HG02798 (cell line): ENCODE measurements around the gene ADGRG4.

Experiments
- ATAC-seq: cut with Tn5 transposase; IDR thresholded peaks from one replicate; pipeline ENCODE4 v1.9.1; 2021; ENCODE audit warnings: mild to moderate bottlenecking; ENCODE audit not compliant: unreplicated experiment, poor library complexity

Gene ADGRG4

DNA sequence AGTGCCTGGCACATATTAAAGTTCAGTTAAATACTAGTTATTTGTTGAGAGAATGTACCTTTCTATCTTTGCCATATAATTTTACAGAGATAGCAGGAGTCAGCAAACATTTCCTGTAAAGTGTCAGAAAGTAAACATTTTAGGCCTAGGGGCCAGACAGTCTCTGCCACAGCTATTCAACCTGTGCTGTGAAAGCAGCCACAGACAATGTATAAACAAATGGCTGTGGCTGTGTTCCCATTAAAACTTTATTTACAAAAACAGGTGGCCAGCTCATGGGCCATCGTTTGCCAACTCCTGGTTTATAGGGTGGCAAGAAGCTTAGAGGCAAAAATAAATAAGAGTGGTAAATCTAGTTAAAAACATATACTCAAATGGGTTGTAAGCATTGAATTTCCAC, 153.0 kb downstream of the ADGRG4 start:
- ATAC-seq = no peak

DNA sequence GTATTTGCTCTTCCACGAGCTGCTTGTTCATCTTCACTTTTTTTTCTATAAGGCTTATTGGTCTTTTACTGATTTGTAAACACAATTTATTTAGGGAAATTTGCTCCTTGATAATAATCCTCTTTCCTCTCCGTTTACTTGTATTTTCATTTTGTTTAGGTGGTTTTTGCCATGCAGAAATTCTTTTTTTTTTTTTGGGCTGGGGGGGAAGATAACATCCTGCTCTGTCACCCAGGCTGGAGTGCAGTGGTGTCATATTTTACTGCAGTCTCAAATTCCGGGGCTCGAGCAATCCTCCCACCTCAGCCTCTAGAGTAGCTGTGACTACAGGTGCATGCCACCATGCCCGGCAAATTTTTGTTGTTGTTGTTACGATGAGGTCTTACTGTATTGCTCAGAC, 155.4 kb downstream of the ADGRG4 start:
- no peak for ATAC-seq

DNA sequence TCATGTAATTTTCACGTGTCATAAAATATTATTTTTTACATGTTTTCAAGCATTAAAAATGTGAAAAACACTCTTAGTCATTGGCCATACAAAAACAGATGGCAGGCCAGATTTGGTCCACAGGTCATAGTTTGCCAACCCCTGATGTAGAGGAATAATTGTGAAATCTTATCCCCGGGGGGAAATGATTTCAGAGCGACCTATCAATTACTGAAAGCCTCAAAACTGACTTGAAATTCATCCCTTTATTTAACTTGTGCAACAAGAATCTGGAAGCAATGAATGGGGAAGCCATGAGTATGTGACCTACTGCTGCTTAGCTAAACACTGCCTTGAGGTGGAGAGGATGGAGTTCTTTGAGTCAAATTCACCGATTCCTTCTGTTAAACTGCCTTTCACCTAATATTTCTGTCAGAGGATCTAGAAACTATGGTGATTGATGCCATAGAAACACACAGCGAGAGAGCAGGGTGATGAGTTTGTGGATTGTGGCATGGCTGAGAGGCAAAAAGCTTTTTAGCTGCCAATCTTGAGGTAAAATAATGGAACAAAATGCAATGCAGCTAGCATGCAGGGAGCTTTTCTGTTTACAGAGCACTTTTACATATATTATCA, 156.6 kb downstream of the ADGRG4 start:
- ATAC-seq = no peak

DNA sequence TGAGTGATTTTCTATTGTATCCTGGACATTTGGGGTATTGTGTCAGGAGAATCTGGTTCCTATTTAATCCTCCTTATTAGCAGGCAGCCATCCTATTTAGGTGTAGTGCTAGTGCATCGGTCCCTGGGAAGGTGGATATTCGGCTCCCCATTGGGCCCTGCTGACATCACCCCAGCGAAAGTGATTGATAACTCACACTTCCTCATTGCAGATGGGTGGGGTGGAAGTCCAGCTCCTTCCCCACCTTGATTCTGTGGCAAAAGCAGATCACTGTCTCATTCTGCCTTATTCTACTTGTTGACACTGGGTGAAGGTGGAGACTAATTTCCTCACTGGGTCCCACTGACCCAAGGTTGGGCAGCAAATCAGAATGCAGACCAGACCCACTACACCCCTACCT, 163.8 kb downstream of the ADGRG4 start:
- no peak for ATAC-seq
